ENCODE results near the gene N4BP2L2.

DNA sequence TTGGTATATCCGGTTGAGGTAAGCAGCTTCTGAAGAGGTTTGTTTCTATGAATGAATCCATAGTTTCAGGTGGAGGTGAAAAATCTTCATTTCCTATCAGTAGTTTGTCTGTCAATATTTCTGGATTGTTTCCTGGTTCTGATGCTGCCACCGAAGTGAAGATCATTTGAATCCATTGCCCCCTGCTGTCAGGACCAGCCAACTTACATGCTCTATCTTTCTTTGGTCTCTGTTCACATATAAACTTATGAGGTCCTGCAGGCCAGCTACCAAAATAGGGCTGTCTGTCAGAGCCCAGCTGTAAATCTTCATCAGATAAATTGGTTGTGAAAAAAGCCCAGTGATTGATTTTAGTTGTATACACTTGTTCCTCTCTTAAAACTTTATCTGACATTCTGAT lies 95.5 kb downstream of the N4BP2L2 start:
- TF ChIP-seq EZH2 (IDR thresholded peaks at IDR 0.05; ENCODE audit: insufficient read depth, poor library complexity, severe bottlenecking) (no peak), EZH2phosphoT487 (IDR thresholded peaks at IDR 0.05; ENCODE audit: insufficient read depth, low read depth) (no peak)

Data from GM23248 (cell line).